Colon (tissue), 2 donors: ENCODE results near the gene CHD2.
"Not testable (repeated sequence)": the region's sequence is repeated elsewhere in the genome, so short reads cannot be mapped to it uniquely, and the experiment has no call there.

Experiments
- FAIRE-seq: peaks from 2 replicates; lab custom pipeline; 2012; peaks lifted over from hg19 to GRCh38; lab: Jason Lieb, UNC
- donor health status: control.
- donor health status: control.

Gene CHD2

DNA sequence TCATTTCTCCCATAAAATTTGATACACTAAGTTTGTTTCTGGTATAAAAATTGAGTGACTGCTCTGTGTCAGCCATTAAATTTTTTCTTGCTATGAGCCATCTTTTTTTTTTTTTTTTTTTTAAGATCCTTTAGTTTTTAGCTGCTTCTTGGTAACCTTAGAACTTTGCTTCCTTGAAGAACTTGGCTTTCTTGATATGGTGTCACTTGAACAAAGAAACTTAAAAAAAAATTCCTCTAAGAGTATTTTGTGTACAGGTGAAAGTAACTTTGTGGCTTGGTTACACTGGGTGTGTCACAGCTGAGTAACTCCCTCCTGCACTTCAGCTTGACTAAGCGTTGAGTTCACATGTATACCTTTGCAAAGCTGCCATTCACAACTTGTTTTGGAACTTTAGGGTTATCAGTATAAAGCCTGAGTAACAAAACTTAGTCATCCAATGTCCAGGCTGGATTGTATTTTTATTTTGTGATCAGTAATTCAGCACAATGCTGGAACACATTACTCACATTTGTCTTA, 6.5 kb downstream of the CHD2 start:
- FAIRE-seq = no peak

- FAIRE-seq = no peak
These were observed 7.1 kb downstream of the CHD2 start for GRCh38 chr15:92907229-92907628.

- FAIRE-seq = no peak
These were observed 8.0 kb downstream of the CHD2 start for GRCh38 chr15:92907896-92908712.

- no peak for FAIRE-seq
These were observed 8.6 kb downstream of the CHD2 start for GRCh38 chr15:92908713-92909057.

DNA sequence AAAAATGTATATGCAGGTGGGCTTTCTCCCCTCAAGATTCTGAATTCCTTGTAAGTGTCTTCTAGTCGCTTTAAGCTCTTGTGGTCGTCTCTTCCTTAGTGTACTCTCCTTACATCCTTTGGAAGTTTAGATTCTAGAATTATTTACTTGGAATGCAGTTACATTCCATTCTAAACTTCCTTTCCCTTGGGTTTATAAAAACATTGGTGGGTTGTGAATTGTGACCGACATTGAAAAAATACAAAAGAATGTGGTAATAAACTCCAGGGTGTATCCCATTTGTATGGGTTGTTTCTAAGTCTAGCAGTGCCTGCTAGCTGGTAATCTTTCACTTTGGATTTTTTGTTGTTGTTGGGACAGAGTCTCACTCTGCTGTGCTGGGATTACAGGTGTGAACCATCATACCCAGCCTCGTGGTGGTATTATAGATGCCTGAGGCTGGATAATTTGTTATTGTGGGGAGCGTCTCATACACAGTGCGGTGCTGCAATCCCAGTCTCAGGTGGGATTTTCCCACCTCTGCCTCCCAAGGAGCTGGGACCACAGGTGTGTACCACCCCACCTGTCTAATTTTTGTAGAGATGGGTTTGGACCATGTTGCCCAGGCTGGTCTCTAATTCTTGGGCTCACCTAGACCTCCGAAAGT, 9.1 kb downstream of the CHD2 start:
- FAIRE-seq = no peak

GRCh38 chr15:92910451-92910850, 10.3 kb downstream of the CHD2 start:
- FAIRE-seq = no peak

DNA sequence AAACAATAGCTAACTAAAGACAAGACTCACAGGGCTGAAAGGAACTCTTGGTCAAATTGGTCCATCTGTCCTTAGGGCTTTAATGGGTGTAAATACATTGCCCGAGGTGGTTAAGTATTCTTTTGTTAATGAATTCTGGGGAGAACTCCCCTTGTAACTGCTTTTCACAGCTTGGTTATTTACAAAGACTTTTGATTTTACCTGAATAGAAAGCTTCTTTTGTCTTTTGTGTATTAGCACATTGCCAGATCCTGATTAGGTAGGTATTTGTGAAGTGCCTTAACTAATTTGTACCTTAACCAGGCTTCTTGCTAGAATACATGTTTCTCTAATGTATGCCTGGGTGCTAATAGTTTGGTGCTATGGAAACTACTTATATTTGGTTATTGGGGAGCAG, 14.0 kb downstream of the CHD2 start:
- FAIRE-seq = no peak

DNA sequence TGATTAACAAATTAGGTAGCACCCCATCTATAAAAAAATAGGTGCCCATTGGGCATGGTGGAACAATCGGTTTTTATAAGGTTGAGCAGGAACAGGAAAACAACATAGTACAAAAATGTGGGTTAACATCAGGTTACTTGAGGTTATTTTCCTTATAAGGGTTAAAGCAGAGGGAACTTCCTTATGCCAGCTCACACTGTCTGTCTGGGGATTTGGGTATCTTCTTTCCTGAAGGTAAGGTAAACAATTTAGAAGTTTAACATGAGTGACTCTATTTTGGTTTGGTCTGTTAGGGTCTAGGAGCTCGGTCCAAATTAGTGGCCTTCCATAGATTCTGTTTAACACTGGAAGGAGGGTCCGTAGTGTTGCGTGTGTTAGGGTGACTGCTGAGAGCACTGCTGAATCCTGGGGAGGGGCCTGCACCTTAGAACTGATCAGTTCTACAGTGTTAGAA, 14.7 kb downstream of the CHD2 start:
- no peak for FAIRE-seq

DNA sequence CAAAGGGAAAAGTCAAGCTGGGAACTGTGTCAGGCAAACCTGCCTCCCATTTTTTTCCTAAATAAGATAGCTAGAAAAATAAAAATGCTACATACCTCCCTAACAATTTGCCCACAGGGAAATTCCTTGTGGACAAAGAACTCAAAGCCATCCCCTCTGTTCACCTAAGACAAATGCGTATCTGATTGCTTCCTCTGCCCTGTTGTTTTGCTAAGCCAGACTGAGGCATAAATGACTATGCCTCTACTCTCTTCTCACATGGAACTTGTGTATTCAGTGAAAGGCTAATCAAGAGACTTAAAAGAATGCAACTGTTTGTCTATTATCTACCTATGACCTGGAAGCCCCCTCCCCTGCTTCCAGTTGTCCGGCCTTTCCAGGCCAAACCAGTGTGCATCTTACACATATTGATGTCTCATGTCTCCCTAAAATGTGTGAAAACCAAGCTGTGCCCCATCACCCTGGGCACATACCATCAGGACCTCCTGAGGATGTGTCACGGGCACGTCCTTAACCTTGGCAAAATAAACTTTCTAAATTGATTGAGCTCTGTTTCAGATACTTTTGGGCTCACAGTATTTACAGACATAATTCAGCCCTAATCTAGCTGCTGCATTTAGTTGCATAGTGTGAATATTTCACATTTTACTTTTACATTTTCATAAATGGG, 15.8 kb downstream of the CHD2 start:
- FAIRE-seq = no peak

GRCh38 chr15:92917598-92918407, 17.7 kb downstream of the CHD2 start:
- FAIRE-seq = peak; percentile 68

DNA sequence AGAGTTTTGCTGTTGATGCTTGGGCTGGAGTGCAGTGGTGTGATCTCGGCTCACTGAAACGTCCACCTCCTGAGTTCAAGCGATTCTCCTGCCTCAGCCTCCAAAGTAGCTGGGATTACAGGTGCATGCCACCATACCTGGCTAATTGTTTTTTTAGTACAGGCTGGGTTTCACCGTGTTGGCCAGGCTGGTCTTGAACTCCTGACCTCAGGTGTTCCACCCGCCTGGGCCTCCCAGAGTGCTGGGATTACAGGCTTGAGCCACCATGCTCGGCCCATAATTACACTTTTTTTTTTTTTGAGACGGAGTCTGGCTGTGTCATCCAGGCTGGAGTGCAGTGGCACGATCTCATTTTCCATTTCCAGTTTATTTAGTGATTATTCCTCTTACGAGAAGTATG, 18.8 kb downstream of the CHD2 start:
- FAIRE-seq = not testable (repeated sequence)

GRCh38 chr15:92920595-92921161, 20.6 kb downstream of the CHD2 start:
- no peak for FAIRE-seq

DNA sequence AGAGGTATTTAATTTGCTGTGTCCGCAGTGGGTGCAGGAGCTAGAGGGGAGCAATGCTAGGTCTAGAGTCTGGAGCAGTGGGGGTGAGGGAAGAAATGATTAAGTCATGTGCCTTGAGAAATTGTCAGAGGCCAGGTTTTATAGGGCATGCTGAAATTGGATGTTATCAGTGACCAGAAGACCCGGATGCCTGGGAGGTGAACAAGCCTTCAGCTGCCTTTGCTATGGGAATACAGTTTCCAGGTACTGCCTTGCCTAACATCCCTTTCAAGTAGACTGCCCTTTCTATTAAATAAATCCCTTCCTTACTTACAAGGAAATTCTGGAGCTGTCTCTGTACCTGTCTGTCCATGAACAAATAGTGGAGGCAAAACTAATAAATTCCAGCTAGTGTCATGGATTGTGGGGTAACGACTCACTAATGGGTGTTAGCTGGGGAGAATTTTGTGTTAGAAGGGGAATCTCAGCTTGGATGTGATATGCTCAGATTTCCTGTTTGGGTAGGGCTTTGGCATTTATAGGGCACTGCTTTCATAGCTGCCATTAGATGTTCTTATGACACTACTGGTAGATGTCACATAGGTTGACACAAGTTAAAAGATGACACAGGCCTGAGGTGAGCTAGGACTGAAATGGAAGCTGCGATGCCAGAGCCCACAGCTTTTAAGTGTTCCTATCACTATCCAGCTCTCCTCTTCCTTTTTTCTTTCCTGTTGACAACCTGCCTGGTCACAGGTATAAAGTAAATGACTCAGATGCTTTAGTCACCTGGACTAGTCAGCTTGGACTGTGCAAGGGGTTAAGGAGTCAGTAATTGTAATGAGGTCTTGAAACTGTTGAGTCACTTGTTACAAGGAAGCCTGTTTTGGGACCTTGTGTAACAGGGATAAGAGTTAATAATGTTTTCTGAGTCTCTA, 21.3 kb downstream of the CHD2 start:
- FAIRE-seq = no peak

- no peak for FAIRE-seq
These were observed 22.4 kb downstream of the CHD2 start for GRCh38 chr15:92922418-92923002.

DNA sequence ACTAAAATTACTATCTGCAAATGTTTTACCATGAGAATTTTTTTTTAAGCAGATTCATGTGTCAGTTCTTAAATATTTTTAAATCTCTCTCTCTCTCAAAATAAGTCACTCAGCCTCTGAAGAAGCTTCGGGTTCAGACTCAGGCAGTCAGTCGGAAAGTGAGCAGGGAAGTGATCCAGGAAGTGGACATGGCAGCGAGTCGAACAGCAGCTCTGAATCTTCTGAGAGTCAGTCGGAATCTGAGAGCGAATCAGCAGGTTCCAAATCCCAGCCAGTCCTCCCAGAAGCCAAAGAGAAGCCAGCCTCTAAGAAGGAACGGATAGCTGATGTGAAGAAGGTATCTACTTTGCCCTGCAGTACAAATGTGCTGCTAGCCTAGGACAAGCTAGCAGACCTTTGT, 24.1 kb downstream of the CHD2 start:
- FAIRE-seq = no peak

- FAIRE-seq = no peak
These were observed 25.3 kb downstream of the CHD2 start for GRCh38 chr15:92925454-92925853.

DNA sequence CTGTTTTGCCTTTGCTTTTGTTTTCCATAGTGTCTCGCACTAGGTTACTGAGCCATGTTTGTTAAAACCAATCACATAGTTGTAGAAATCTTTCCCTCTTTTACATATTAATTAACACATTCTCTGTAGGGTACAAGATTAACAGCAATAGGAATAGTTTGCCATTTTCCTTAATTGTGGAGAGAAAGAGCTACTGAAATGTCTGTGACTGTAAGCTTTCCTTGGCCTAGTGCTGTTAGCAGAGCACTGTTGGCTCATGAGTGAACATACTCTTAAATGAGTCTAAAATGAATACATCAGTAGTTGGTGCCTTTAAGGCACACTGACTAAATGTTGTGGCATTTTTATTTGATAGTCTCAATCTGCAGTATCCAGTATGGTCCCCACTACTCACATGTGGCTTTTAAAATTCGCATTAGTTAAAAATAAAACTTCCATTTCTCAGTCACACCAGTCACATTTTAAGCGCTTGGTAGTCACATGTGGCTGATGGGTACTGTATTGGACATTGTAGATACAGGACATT, 28.2 kb downstream of the CHD2 start:
- FAIRE-seq = no peak

DNA sequence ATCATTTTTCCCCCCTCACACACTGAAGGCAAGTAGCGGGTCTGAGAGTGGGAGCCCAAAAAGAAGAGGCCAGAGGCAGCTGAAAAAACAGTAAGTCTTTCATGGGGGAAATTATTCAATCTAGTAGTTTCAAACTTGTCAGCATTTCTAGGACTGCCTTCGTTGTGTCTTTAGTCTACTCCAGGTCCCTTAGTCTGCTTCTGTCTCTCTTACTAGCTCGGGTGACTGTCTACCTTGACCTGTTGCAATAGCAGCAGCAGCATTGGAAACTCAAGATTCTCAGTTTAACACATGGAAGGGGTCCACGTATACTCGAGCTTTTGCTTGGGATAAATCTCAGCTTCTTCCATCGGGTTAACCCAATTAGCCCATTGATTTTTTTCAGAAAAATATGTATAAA, 28.9 kb downstream of the CHD2 start:
- no peak for FAIRE-seq

DNA sequence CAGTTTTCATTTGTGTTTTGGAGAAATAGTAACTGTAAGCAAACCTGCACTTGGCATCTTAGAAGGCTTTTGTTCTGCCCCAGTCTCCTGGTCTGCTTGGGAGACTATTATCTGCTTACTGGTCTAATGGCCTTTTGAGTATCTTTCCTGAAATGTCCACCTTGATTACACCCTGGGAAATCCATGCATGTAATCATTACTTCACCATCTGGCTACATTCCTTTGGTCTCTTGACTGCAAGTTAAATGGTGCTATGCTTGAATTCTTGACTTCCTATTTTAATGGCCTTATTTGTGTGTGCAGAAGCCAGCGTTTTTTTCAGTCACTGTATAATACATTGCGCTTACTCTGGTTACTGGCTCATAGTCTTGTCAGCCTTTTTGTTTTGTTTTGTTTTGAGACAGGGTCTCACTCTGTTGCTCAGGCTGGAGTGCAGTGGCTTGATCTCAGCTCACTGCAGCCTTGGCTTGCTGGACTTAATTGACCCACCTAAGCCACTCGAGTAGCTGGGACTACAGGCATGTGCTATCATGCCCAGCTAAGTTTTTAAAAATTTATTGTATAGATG, 30.0 kb downstream of the CHD2 start:
- FAIRE-seq = no peak

- no peak for FAIRE-seq
These were observed 30.7 kb downstream of the CHD2 start for GRCh38 chr15:92930776-92931175.
